ENCODE measurements around the gene KIF20B. TPM values are rescaled to one million over a fixed set of nuclear protein-coding genes. Genes with fewer than 3 reads are reported as not detected.

The KIF20B gene
- 1.1 TPM for total RNA-seq

GRCh38 chr10:89701242-89702120 is at the start of gene KIF20B:
Gene KIF20B (plus strand): TSS chr10:89701590. CDS start chr10:89705295, 3,705 bp downstream.
- peak; percentile 80 to 98 (median 96) for DNase-seq (ENCODE audit: low read depth in 2 of 3, low spot score in 2 of 3)

DNA sequence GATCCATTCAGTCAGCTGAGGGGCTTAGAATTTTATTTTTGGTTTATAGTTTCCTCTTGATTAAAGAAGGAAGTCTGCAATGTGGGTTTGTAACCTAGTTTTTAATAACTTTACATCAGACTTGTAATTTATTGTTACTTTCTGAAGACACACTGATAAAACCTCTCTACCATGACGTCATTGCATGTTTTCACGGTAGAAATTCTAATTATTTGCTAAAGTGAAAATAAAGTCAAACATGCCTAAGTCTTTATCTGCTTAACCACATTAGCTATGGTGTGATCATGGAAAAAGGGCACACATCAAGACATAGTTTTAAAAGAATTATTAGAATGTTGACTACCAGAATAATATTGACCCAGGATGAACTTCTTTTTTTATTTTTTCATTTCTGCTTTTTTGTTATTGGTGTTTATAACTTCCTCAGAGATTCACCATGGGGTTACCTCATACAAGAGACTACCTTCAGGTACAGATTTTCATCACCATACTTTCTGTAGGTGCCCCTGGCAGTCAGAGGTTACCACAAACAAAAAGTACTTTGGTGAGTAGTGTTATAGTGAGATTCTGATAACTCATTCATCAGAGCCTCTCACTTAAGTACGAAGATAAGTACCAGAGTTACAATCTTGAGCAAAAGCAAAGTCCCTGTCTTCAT is 49.3 kb upstream of the KIF20B start:
- DNase-seq (ENCODE audit: low read depth in 2 of 3, low spot score in 2 of 3): peak in 1 of 3 donors; percentile 10

DNA sequence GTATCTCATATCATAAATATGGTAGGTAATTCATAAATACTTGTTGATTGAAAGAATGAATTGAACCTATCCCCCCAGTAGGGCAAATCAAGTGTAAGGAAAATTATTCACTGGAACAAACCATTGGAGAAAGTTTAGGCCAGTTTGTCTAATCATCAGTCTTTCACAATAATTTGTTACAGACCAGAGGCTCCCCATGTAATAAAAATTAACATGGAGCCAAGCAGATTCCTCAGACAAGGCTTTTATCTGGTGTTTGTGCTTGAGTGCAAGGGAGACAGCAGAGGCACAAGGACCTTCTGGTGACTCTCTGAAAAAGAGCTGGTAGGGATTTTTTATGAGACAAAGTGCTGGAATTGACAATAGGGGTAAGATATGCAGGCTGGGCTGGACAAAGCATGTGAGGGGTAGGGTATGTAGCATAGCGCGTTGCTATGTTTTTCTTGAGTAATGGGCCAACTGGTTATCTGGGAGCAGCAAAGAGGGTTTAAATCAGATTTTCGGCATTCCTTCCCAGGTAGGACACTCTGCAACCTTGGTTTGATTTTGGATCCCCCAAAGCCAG is 48.5 kb upstream of the KIF20B start:
- DNase-seq (ENCODE audit: low read depth in 2 of 3, low spot score in 2 of 3): no peak

DNA sequence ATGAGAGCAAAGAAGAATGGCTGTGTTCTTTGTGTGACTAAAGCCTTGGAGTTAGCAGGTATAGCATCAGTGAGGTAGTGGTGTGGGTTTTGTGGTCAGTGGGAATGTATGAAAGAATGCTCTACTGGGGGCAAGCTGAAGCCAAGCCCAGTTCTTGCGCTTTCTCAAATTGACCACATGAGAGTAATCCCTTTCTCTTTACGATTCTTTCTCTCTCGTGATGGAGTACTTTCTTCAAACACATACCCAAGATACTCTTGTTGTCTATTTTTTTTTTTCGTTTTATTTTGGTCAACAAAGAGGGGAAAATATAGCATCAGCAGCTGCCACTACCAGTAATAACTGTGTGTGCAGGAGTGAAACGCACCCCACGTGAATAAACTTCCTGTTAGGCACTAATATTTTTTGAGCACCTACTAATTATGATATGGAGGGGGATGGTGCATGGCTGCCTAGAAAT is 48.0 kb upstream of the KIF20B start:
- no peak for DNase-seq (ENCODE audit: low read depth in 2 of 3, low spot score in 2 of 3)

GRCh38 chr10:89655722-89656121 is 45.7 kb upstream of the KIF20B start:
- DNase-seq (ENCODE audit: low read depth in 2 of 3, low spot score in 2 of 3): no peak

GRCh38 chr10:89657302-89657701 is 44.1 kb upstream of the KIF20B start:
- DNase-seq (ENCODE audit: low read depth in 2 of 3, low spot score in 2 of 3): no peak

DNA sequence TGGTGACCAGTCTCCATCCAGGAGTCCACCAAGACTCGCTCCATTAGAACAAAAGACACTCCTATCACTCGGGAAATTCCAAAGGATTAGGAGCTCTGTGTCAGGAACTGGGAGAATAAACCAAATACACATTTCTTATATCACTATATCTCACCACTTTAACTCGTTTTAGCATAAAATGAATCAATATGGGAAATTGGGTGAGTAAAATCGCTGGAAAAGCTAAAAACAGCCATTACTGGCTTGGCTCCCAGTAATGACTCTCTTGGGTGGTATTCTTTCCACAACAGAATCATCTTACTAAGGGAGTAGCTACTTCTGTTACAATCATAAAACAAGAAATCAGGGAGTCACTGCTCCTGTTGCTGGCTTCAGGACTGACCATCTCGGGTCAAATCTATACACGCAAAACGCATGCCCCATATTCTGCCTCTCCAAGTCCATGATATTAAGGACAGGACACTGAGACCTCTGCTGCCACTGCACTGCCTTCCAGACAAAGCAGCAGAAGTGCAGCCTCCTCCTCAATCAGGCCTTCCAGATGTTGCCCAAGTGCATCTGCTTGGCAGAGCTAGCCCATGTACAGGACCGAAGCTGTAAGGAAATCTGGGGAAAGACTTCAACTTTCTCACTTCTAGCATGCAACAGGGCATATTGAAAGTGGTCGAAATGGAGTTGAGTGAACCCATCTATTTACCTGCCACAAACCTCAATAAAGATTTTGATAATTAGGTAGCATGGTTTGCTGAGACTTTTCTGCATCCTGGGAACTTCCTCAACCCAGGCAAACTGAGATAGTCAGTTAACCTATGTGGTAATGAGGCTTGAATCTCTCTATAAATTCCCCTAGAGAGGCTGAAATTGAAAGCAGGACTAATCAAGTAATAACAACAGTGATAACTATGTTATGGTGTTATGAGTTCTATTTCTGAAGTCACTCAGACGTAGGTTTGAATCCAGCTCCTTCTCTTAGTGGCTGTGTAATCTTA is 42.0 kb upstream of the KIF20B start:
- DNase-seq (ENCODE audit: low read depth in 2 of 3, low spot score in 2 of 3): no peak

- DNase-seq (ENCODE audit: low read depth in 2 of 3, low spot score in 2 of 3): no peak
Measured at GRCh38 chr10:89662596-89662995, 38.8 kb upstream of the KIF20B start.

GRCh38 chr10:89663144-89663543 is 38.2 kb upstream of the KIF20B start:
- no peak for DNase-seq (ENCODE audit: low read depth in 2 of 3, low spot score in 2 of 3)

DNA sequence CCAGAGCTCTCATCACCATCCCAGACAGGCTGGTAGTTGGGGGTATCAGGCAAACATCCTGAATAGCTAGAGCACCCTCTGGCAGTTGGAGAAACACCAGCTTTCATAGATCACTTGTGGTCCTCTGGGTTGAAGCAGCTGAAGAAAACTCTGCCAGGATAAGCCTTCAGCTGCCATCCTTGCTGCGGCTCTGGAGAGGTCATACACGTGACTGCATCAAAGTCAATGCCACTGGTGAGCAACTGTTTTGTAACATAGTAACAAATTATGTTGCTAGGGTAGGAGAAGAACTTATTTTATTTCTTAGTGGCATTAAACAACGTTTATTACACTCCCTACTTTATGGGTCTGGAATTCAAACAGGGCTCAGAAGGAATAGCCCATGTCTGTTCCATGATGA is 37.2 kb upstream of the KIF20B start:
- DNase-seq (ENCODE audit: low read depth in 2 of 3, low spot score in 2 of 3): no peak

- DNase-seq (ENCODE audit: low read depth in 2 of 3, low spot score in 2 of 3): no peak
Measured at GRCh38 chr10:89665302-89665701, 36.1 kb upstream of the KIF20B start.

GRCh38 chr10:89666138-89666537 is 35.3 kb upstream of the KIF20B start:
- DNase-seq (ENCODE audit: low read depth in 2 of 3, low spot score in 2 of 3): no peak

DNA sequence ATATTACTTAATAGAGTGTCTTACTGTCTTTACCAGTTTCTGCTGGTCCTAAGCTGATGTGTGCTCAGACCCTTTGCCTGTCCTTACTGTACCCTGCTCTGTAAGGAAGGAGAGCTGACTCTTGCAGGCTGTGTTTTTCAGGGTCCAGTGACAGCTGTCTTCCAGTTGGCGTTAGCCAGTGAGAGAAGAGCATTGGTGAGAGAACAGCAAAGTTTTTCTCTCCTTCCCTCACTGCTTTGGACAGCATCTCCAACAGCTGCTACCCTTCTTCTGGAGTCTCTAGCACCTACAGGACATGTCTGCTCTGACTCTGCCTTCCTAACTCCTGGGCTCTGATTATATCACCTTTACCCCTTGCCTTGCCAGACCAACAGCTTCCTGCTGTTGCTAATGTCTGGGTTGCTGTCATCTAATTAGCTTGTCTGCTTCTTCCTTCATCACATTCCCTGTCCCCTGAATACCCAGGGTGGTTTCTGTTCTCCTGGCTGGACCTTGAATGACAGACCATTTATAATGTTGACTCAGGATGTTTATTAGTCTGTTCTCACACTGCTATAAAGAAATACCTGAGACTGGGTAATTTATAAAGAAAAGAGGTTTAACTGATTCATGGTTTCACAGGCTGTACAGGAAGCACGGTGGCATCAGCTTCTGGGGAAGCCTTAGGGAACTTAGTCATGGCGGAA is 32.9 kb upstream of the KIF20B start:
- DNase-seq (ENCODE audit: low read depth in 2 of 3, low spot score in 2 of 3): no peak

- DNase-seq (ENCODE audit: low read depth in 2 of 3, low spot score in 2 of 3): no peak
Measured at GRCh38 chr10:89669985-89670384, 31.4 kb upstream of the KIF20B start.

DNA sequence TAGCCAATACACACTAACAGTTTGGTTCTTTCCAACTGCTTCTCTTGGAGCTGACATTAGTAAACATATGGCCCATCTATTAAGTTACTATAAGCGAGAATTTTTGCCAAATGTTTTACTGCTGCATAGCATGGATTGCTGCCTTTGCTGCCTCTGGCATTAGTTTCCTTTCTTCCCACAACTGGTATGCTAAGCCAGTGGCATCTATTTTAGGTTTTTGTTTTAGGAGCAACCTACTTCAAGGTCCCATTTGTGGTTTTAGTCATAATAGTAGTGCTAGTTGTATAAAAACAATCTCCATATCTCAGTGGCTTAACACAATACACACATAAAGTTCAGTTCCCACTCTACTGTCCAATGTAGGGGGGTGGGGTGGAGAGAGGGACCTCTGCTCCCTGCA is 30.5 kb upstream of the KIF20B start:
- no peak for DNase-seq (ENCODE audit: low read depth in 2 of 3, low spot score in 2 of 3)

DNA sequence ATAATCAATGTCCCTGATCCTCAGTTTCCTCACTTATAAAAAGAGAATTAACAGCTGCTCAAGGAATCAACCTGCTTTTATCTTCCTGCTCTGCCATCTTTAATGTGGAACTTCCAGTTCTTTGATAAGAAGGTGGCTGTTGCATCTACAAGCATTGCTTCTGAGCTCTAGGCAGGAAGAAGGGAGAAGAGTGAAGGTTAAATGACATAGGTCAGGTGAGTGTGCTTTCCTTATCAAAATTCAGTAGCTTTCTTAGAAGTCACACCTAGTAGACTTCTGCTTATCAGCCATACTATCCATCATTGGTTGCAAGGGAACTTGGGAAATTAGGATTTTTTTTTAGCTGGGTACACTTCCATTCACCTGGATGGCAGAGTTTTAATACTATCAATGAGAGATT is 24.0 kb upstream of the KIF20B start:
- DNase-seq (ENCODE audit: low read depth in 2 of 3, low spot score in 2 of 3): no peak

GRCh38 chr10:89679986-89680385 is 21.4 kb upstream of the KIF20B start:
- DNase-seq (ENCODE audit: low read depth in 2 of 3, low spot score in 2 of 3): no peak

- DNase-seq (ENCODE audit: low read depth in 2 of 3, low spot score in 2 of 3): no peak
Measured at GRCh38 chr10:89683883-89684282, 17.5 kb upstream of the KIF20B start.

DNA sequence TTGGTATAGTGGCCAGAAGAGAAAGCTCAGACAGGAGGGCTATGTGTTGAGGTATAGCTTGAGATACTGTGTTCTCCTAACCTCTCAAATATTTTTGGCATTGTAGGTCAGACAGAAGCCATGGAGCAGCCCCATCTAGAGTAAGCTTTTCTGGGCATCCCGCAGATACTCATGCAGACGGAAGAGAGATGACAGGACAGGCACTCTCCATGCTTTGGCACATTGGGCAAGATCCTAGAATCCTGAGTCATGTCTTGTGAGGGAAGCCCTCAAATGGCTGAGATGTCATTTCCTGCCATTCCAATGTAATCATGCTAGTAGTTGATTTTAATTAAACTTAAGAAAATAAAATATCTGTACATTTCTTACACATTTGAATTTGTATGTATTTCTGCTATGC is 16.8 kb upstream of the KIF20B start:
- DNase-seq (ENCODE audit: low read depth in 2 of 3, low spot score in 2 of 3): no peak

DNA sequence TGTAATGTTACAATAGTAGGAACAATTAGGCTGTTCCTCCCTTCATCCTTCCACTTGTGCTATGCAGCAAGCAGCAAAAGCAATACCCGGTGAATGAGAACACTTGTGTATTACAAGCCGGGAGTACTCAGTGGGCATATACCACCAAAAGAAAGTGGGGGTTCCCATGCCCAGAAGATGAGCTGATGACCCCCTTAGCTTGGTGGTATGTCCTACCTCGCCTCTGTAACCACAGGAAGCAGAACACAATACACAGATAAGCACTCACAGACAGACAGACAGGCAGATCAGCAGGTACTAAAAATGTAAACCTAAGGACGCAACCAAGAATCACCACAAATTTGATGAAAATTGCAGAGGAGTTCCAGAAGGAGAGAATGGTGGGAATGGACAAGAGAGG is 15.5 kb upstream of the KIF20B start:
- DNase-seq (ENCODE audit: low read depth in 2 of 3, low spot score in 2 of 3): peak in 2 of 3 donors; percentile 33 to 42
